SU-DHL-6 (cell line): Measurements from ENCODE around the gene NUMB.

Experiments used
- CTCF ChIP-seq: fragments of 200-600 bp; sonication (generic); IDR thresholded peaks from one replicate; pipeline ENCODE4 v1.5.1; 2017; ENCODE audit warnings: antibody characterized with exemption, mild to moderate bottlenecking, low read length, moderate library complexity; ENCODE audit not compliant: insufficient read depth, poor library complexity, severe bottlenecking
- EZH2phosphoT487 ChIP-seq: fragments of 200-600 bp; sonication (generic), shearing (Covaris generic); conservative IDR thresholded peaks from 2 replicates; pipeline ENCODE4 v1.6.1; 2018; ENCODE audit warnings: mild to moderate bottlenecking, antibody characterized with exemption, low read length, moderate library complexity, mixed read lengths

- TF ChIP-seq CTCF (no peak), EZH2phosphoT487 (no peak)
Measured at GRCh38 chr14:73468828-73469375, 10.6 kb upstream of the NUMB start.
